GM06990 (cell line): ENCODE results near the gene BSG.

Source experiments
- DNase-seq: peaks from one replicate; pipeline ENCODE4 v3.0.0-alpha.2; 2011; ENCODE audit not compliant: insufficient read length; ENCODE audit errors: extremely low read depth
- H3K27me3 ChIP-seq: replicated peaks from 2 replicates; pipeline ENCODE4 v1.6.0; 2011; ENCODE audit warnings: low read length; ENCODE audit not compliant: control insufficient read depth, insufficient read depth
- H3K36me3 ChIP-seq: 2 replicates; pipeline ENCODE4 v1.5.1; 2011; ENCODE audit warnings: low read length; ENCODE audit not compliant: control insufficient read depth, insufficient read depth
- H3K4me3 ChIP-seq: replicated peaks from 2 replicates; pipeline ENCODE4 v1.5.1; 2011; ENCODE audit warnings: low read depth, mild to moderate bottlenecking, control low read depth, low read length
- CTCF ChIP-seq: IDR thresholded peaks from 2 replicates; pipeline ENCODE4 v1.5.1; 2011; ENCODE audit warnings: low read length, control low read depth, mild to moderate bottlenecking, inconsistent platforms; ENCODE audit not compliant: insufficient read depth, poor library complexity, severe bottlenecking

BSG gene

GRCh38 chr19:538641-539428 is 33.6 kb upstream of the BSG start:
- no peaks in the 10 kb centered on the region for H3K27me3 ChIP-seq
- no peak for TF ChIP-seq CTCF
- peaks cover 13% of the 10 kb centered on the region for H3K36me3 ChIP-seq
- no peak overlapping the region for H3K4me3 ChIP-seq
- DNase-seq, result no peak

GRCh38 chr19:539429-540030 is 32.9 kb upstream of the BSG start:
- no peak for DNase-seq
- no peak for TF ChIP-seq CTCF
- Histone ChIP-seq H3K4me3 (no peak overlapping the region), H3K36me3 (peaks cover 13% of the 10 kb centered on the region), H3K27me3 (no peaks in the 10 kb centered on the region)

GRCh38 chr19:540867-541637 is 31.3 kb upstream of the BSG start:
- no peak for DNase-seq
- Histone ChIP-seq H3K36me3 (peaks cover 13% of the 10 kb centered on the region), H3K27me3 (no peaks in the 10 kb centered on the region), H3K4me3 (no peak overlapping the region)
- no peak for TF ChIP-seq CTCF

GRCh38 chr19:541699-542098 is 30.7 kb upstream of the BSG start:
- Histone ChIP-seq H3K27me3 (no peaks in the 10 kb centered on the region), H3K36me3 (peaks cover 9% of the 10 kb centered on the region), H3K4me3 (no peak overlapping the region)
- DNase-seq, result no peak
- no peak for TF ChIP-seq CTCF

GRCh38 chr19:542173-542866 is 30.1 kb upstream of the BSG start:
- H3K4me3 ChIP-seq, result no peak overlapping the region
- no peak for TF ChIP-seq CTCF
- H3K27me3 ChIP-seq, result no peaks in the 10 kb centered on the region
- no peak for DNase-seq
- peaks cover 8% of the 10 kb centered on the region for H3K36me3 ChIP-seq
